Sigmoid colon (tissue), 7 donors: ENCODE results near the gene UBE2L6. TPM values are rescaled to one million over a fixed set of nuclear protein-coding genes. Genes with fewer than 3 reads are reported as not detected.

Experiments used
- DNase-seq: peaks from one replicate; pipeline ENCODE4 v3.0.0-alpha.2; 2019
- H3K27ac ChIP-seq, 4 donors: fragments of 200-600 bp; sonication (generic); one replicate each; pipeline ENCODE4 v1.5.1; 2016 to 2019; ENCODE audit warnings: mild to moderate bottlenecking in 1 of 4
- H3K27me3 ChIP-seq, 3 donors: fragments of 200-600 bp; sonication (generic); one replicate each; pipeline ENCODE4 v1.5.1; 2019; ENCODE audit warnings: mild to moderate bottlenecking in 1 of 3
- H3K36me3 ChIP-seq, 4 donors: fragments of 200-600 bp; sonication (generic); one replicate each; pipeline ENCODE4 v1.5.1; 2016 to 2019
- H3K4me1 ChIP-seq, 4 donors: fragments of 200-600 bp; sonication (generic); one replicate each; pipeline ENCODE4 v1.5.1; 2017 to 2019
- H3K4me3 ChIP-seq, 4 donors: fragments of 200-600 bp; sonication (generic); one replicate each; pipeline ENCODE4 v1.5.1; 2017 to 2019; ENCODE audit warnings: mild to moderate bottlenecking in 2 of 4, moderate library complexity in 1 of 4
- H3K9me3 ChIP-seq, 4 donors: fragments of 200-600 bp in 3 of 4; sonication (generic) in 3 of 4; one replicate each; pipeline versions ENCODE4 v1.5.1 to v1.6.1; 2013 to 2019
- EP300 ChIP-seq, 4 donors: sonication (generic); formaldehyde crosslinking; IDR thresholded peaks; one replicate each; pipeline ENCODE4 v1.6.1; 2017; ENCODE audit warnings: antibody characterized with exemption in 4 of 4
- POLR2A ChIP-seq, 2 donors: fragments of 450-650 bp; IDR thresholded peaks; one replicate each; pipeline ENCODE4 v1.6.1; 2016; ENCODE audit warnings: antibody characterized with exemption in 2 of 2, mild to moderate bottlenecking in 2 of 2, moderate library complexity in 2 of 2
- POLR2AphosphoS5 ChIP-seq, 4 donors: sonication (generic); formaldehyde crosslinking; IDR thresholded peaks; one replicate each; pipeline ENCODE4 v1.6.1; 2017; ENCODE audit warnings: antibody characterized with exemption in 4 of 4
- WGBS, 2 donors: extraction: QIAGEN DNeasy Blood & Tissue Kit; methylation state at CpG; one replicate each; pipeline ENCODE4 v1.1.7; 2013; 5-methylcytosine and 5-hydroxymethylcytosine counted together
- intact Hi-C: fragments of 100-400 bp; cut with DNase I; formaldehyde crosslinking; loops from one replicate; pipeline ENCODE4 v1.15.1; 2023
- polyA plus RNA-seq, 3 donors: library from polyadenylated mRNA; stranded (reverse); fragments of 200-250 nt; gene quantifications; one replicate each; pipeline ENCODE4 v1.2.3, GENCODE V29; 2013
- small RNA-seq, 3 donors: library from RNA; depleted of rRNA; stranded (forward); fragments of <200 nt; gene quantifications; one replicate each; pipeline ENCODE3, GENCODE V24; 2016
- total RNA-seq, 4 donors: library from RNA; depleted of rRNA; stranded (reverse); fragments of >200 nt; gene quantifications; one replicate each; pipeline ENCODE4 v1.1.0, GENCODE V29; 2016
- TF ChIP-seq, protein P1 (sequence below), 4 experiments: fragments of 450-650 bp in 3 of 4; fragments of 200-600 bp in 1 of 4; IDR thresholded peaks; one replicate each; pipeline ENCODE4 v1.5.1; 2016 to 2019; ENCODE audit warnings: antibody characterized with exemption in 4 of 4, mild to moderate bottlenecking in 3 of 4, moderate library complexity in 2 of 4
- donor health status: healthy with polysubstance abuse.
- donor health status: Bipolar disorder and iron deficiency.
- donor health status: healthy.

Gene UBE2L6
- total and polyA plus RNA-seq, 7 donors: 26.5 to 106 (median 37.8) TPM

DNA sequence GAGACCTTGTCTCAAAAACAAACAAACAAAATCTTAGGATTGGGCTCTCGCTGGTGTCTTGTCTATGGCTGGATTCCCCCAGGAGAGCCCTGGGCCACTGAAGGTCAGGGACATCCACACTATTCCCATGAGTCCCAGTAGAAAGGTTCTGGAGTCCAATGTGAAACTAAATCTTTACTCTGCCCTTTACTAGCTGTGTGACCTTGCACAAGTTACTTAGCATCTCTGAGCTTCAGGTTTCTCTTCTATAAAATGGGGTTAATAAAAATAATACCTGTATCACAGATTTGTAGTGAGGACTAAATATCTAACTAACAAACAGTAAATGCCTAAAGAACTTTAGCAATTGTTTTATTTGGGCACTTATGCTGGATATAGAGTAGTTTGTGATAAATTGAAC, 61.0 kb downstream of the UBE2L6 start:
- no peak overlapping the region for H3K4me3 ChIP-seq
- H3K27ac ChIP-seq: no peak overlapping the region
- H3K4me1 ChIP-seq: no peaks in the 10 kb centered on the region
- no peaks in the 10 kb centered on the region for H3K27me3 ChIP-seq
- peaks cover 0 to 35% (median 0%) of the 10 kb centered on the region in 4 donors for H3K36me3 ChIP-seq
- WGBS, 2 donors: 88 to 92% methylated on average over 1 of the region's 1 CpG
- intact Hi-C loops: no loop called here
- no peak for TF ChIP-seq EP300 (IDR thresholded peaks at IDR 0.05)
- TF ChIP-seq POLR2AphosphoS5 (IDR thresholded peaks at IDR 0.05): no peak
- TF ChIP-seq, protein P1, sequence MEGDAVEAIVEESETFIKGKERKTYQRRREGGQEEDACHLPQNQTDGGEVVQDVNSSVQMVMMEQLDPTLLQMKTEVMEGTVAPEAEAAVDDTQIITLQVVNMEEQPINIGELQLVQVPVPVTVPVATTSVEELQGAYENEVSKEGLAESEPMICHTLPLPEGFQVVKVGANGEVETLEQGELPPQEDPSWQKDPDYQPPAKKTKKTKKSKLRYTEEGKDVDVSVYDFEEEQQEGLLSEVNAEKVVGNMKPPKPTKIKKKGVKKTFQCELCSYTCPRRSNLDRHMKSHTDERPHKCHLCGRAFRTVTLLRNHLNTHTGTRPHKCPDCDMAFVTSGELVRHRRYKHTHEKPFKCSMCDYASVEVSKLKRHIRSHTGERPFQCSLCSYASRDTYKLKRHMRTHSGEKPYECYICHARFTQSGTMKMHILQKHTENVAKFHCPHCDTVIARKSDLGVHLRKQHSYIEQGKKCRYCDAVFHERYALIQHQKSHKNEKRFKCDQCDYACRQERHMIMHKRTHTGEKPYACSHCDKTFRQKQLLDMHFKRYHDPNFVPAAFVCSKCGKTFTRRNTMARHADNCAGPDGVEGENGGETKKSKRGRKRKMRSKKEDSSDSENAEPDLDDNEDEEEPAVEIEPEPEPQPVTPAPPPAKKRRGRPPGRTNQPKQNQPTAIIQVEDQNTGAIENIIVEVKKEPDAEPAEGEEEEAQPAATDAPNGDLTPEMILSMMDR (IDR thresholded peaks at IDR 0.05): no peak
- no peak for TF ChIP-seq POLR2A (IDR thresholded peaks at IDR 0.05)
- H3K9me3 ChIP-seq: no peaks in the 10 kb centered on the region
- DNase-seq: no peak

DNA sequence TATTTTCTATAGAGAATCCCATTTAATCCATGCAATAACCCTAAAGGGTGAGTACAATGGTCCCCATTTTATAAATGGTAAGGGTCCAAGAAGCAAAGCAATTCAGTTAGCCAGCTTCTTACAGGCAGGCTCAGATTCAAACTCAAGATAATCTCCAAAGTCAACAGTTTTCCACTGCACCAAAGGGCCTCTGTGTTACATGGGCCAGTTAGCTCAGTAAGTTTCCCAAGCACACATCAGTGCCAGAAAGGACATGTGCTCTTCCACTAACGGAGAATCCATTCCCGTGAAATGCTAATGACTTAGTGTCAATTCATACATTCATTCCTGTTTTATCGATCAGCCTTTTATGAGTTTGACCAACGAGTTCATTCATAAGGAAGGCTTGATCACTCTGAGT, 63.0 kb downstream of the UBE2L6 start:
- intact Hi-C loops: no loop called here
- H3K36me3 ChIP-seq: peaks cover 0 to 43% (median 0%) of the 10 kb centered on the region in 4 donors
- WGBS, 2 donors: 83 to 93% methylated on average over 4 of the region's 4 CpGs
- TF ChIP-seq, protein P1 (IDR thresholded peaks at IDR 0.05): no peak
- no peak for TF ChIP-seq POLR2AphosphoS5 (IDR thresholded peaks at IDR 0.05)
- H3K27me3 ChIP-seq: no peaks in the 10 kb centered on the region
- peaks cover 0 to 11% (median 10%) of the 10 kb centered on the region in 4 donors for H3K4me1 ChIP-seq
- no peak overlapping the region for H3K27ac ChIP-seq
- DNase-seq: no peak
- H3K4me3 ChIP-seq: no peak overlapping the region
- no peaks in the 10 kb centered on the region for H3K9me3 ChIP-seq

DNA sequence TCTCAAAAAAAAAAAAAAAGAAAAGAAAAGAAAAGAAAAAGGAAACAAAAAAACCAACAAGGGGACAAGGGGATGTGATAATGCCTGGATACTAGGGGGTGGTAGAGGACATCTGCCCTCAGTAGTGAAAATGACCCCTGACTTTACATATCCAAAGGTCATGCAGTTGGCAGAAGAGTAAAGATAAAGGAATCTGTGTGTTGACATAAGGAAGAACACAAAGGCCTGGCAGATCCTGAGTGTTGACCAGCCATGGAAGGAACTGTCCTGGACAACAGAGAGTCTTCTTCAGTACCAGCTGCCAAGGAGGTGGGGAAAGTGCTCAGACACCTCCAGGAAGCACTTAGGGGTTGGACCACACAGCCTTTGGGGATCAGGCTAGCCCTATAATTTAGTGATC, 64.6 kb downstream of the UBE2L6 start:
- H3K9me3 ChIP-seq: no peaks in the 10 kb centered on the region
- DNase-seq: no peak
- H3K27ac ChIP-seq: no peak overlapping the region
- no peak overlapping the region for H3K4me3 ChIP-seq
- TF ChIP-seq POLR2AphosphoS5 (IDR thresholded peaks at IDR 0.05) (no peak), EP300 (IDR thresholded peaks at IDR 0.05) (no peak), POLR2A (IDR thresholded peaks at IDR 0.05) (no peak)
- H3K27me3 ChIP-seq: no peaks in the 10 kb centered on the region
- intact Hi-C loops: no loop called here
- H3K36me3 ChIP-seq: peaks cover 0 to 43% (median under 1%) of the 10 kb centered on the region in 4 donors
- H3K4me1 ChIP-seq: peaks cover 0 to 23% (median 19%) of the 10 kb centered on the region in 4 donors

DNA sequence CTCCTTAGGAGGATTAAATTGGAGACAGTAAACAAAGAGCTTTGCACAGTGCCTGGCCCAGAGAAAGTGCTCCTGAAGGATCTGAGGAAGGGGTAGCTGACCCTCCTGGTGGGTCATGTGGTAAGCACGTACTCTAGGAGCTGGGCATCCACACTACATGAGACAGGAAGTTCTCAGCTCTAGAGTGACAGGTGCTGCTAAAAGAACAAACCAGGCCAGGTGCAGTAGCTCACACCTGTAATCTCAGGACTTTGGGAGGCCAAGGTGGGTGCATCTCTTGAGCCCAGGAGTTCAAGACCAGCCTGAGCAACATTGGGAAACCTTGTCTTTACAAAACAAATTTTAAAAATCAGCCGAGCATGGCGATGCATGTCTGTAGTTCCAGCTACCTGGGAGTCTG, 65.1 kb downstream of the UBE2L6 start:
- TF ChIP-seq EP300 (IDR thresholded peaks at IDR 0.05): no peak
- TF ChIP-seq POLR2AphosphoS5 (IDR thresholded peaks at IDR 0.05): no peak
- TF ChIP-seq, protein P1 (IDR thresholded peaks at IDR 0.05): no peak
- no peak for TF ChIP-seq POLR2A (IDR thresholded peaks at IDR 0.05)
- Histone ChIP-seq H3K4me1 (peaks cover 0 to 23% (median 19%) of the 10 kb centered on the region in 4 donors), H3K36me3 (peaks cover 0 to 38% (median 1%) of the 10 kb centered on the region in 4 donors), H3K4me3 (no peak overlapping the region), H3K9me3 (no peaks in the 10 kb centered on the region), H3K27ac (no peak overlapping the region), H3K27me3 (no peaks in the 10 kb centered on the region)
- DNase-seq: no peak
- intact Hi-C loops: no loop called here
- WGBS, 2 donors: 96 to 97% methylated on average over 3 of the region's 3 CpGs

DNA sequence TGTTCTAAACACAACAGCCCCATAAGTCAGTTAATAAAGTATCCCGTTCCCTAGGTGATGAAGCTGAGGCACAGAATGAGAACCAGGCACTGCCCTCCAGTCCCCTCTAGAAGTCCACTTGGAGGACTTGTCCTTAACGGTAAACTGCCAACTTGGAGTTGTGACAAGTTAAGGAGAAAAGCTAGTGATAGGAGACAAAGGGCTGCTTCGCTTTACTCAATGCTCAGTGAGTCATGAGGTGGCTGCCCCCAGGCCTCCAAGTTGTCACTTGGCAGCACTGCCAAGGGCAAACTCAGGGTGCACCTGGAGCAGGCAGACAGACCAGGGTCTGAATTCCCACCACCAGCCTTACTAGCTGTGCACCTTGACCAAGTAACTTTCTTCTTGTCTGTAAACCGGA, 65.5 kb downstream of the UBE2L6 start:
- TF ChIP-seq, protein P1 (IDR thresholded peaks at IDR 0.05): no peak
- TF ChIP-seq POLR2AphosphoS5 (IDR thresholded peaks at IDR 0.05) (no peak), POLR2A (IDR thresholded peaks at IDR 0.05) (no peak), EP300 (IDR thresholded peaks at IDR 0.05) (no peak)
- Histone ChIP-seq H3K4me1 (peaks cover 0 to 23% (median 19%) of the 10 kb centered on the region in 4 donors), H3K27me3 (no peaks in the 10 kb centered on the region), H3K4me3 (no peak overlapping the region), H3K27ac (no peak overlapping the region), H3K9me3 (no peaks in the 10 kb centered on the region), H3K36me3 (peaks cover 0 to 34% (median 1%) of the 10 kb centered on the region in 4 donors)
- 90% methylated on average over 4 of the region's 4 CpGs for WGBS, 2 donors
- intact Hi-C loops: loop anchor here (2.0 kb wide), 2 partner anchors 13 to 27 kb away; partner anchors contain the start of gene SLC43A1
- no peak for DNase-seq

Small RNA genes within 50 kb of the gene (small RNA-seq; reads per million reads assigned to genes)
- 0 reads per million in 3 donors for gene RN7SL605P

Other genes with a start within 250 kb of the UBE2L6 start
- gene TNKS1BP1, start 242.7 kb downstream of the UBE2L6 start, total RNA-seq: 10 to 100 TPM; 26.4 to 51.2 (median 37.8) TPM
- 100 to 1,000 TPM in 1 of 3 donors, 10 to 100 TPM in 2; 43.8 to 133 (median 68.4) TPM for gene TNKS1BP1, start 242.7 kb downstream of the UBE2L6 start, polyA plus RNA-seq
- 10 to 100 TPM; 51.4 to 61.1 (median 56.5) TPM for gene SSRP1, start 231.8 kb downstream of the UBE2L6 start, total RNA-seq
- gene SSRP1, start 231.8 kb downstream of the UBE2L6 start, polyA plus RNA-seq: 10 to 100 TPM; 30.5 to 91.3 (median 39.6) TPM
- gene P2RX3, start 229.3 kb downstream of the UBE2L6 start, total RNA-seq: under 1 TPM in 1 of 4 donors, not detected in 3; 0.36 TPM
- gene P2RX3, start 229.3 kb downstream of the UBE2L6 start, polyA plus RNA-seq: under 1 TPM in 1 of 3 donors, not detected in 2; 0.07 TPM
- not detected for gene PRG3, start 186.5 kb downstream of the UBE2L6 start, total RNA-seq
- gene PRG3, start 186.5 kb downstream of the UBE2L6 start, polyA plus RNA-seq: not detected
- not detected for gene PRG2, start 177.0 kb downstream of the UBE2L6 start, total RNA-seq
- not detected for gene PRG2, start 177.0 kb downstream of the UBE2L6 start, polyA plus RNA-seq
- gene SLC43A3, start 140.6 kb downstream of the UBE2L6 start, total RNA-seq: 10 to 100 TPM; 25.2 to 43.9 (median 31.9) TPM
- gene SLC43A3, start 140.6 kb downstream of the UBE2L6 start, polyA plus RNA-seq: 10 to 100 TPM; 11.3 to 16.9 (median 12.6) TPM
- under 1 TPM in 2 of 4 donors, not detected in 2; 0.41 to 0.66 TPM for gene RTN4RL2, start 107.1 kb downstream of the UBE2L6 start, total RNA-seq
- under 1 TPM in 2 of 3 donors, not detected in 1; 0.60 to 0.63 TPM for gene RTN4RL2, start 107.1 kb downstream of the UBE2L6 start, polyA plus RNA-seq
- 10 to 100 TPM; 19.1 to 32.4 (median 27.4) TPM for gene SLC43A1, start 52.0 kb downstream of the UBE2L6 start, total RNA-seq
- gene SLC43A1, start 52.0 kb downstream of the UBE2L6 start, polyA plus RNA-seq: 10 to 100 TPM in 1 of 3 donors, 1 to 10 TPM in 1, under 1 TPM in 1; 0.92 to 14.3 (median 5.4) TPM
- 10 to 100 TPM; 22.4 to 59.7 (median 33.0) TPM for gene TIMM10, start 36.9 kb downstream of the UBE2L6 start, total RNA-seq
- 10 to 100 TPM; 48.0 to 62.9 (median 52.7) TPM for gene TIMM10, start 36.9 kb downstream of the UBE2L6 start, polyA plus RNA-seq
- gene SMTNL1, start 30.1 kb downstream of the UBE2L6 start, total RNA-seq: not detected
- gene SMTNL1, start 30.1 kb downstream of the UBE2L6 start, polyA plus RNA-seq: not detected
- gene SERPING1, start 30.0 kb upstream of the UBE2L6 start, total RNA-seq: 100 to 1,000 TPM; 214 to 397 (median 295) TPM
- 100 to 1,000 TPM in 1 of 3 donors, 10 to 100 TPM in 2; 24.5 to 147 (median 49.9) TPM for gene SERPING1, start 30.0 kb upstream of the UBE2L6 start, polyA plus RNA-seq
- 1 to 10 TPM; 1.5 to 4.4 (median 2.8) TPM for gene YPEL4, start 82.2 kb upstream of the UBE2L6 start, total RNA-seq
- 1 to 10 TPM; 1.2 to 3.0 (median 1.4) TPM for gene YPEL4, start 82.2 kb upstream of the UBE2L6 start, polyA plus RNA-seq
- gene CLP1, start 90.1 kb upstream of the UBE2L6 start, total RNA-seq: 10 to 100 TPM in 3 of 4 donors, 1 to 10 TPM in 1; 3.9 to 23.2 (median 13.7) TPM
- 10 to 100 TPM; 12.4 to 16.0 (median 13.2) TPM for gene CLP1, start 90.1 kb upstream of the UBE2L6 start, polyA plus RNA-seq
- 10 to 100 TPM; 25.3 to 34.3 (median 28.1) TPM for gene ZDHHC5, start 100.4 kb upstream of the UBE2L6 start, total RNA-seq
- gene ZDHHC5, start 100.4 kb upstream of the UBE2L6 start, polyA plus RNA-seq: 10 to 100 TPM; 13.6 to 42.5 (median 13.8) TPM
- gene MED19, start 144.5 kb upstream of the UBE2L6 start, total RNA-seq: 10 to 100 TPM in 3 of 4 donors, 1 to 10 TPM in 1; 8.3 to 14.9 (median 12.8) TPM
- gene MED19, start 144.5 kb upstream of the UBE2L6 start, polyA plus RNA-seq: 10 to 100 TPM; 14.4 to 18.5 (median 16.3) TPM
- gene TMX2, start 144.9 kb upstream of the UBE2L6 start, total RNA-seq: 10 to 100 TPM; 29.1 to 47.8 (median 40.7) TPM
- gene TMX2, start 144.9 kb upstream of the UBE2L6 start, polyA plus RNA-seq: 100 to 1,000 TPM in 1 of 3 donors, 10 to 100 TPM in 2; 25.2 to 136 (median 26.8) TPM
- 100 to 1,000 TPM; 130 to 188 (median 132) TPM for gene SELENOH, start 173.8 kb upstream of the UBE2L6 start, total RNA-seq
- gene SELENOH, start 173.8 kb upstream of the UBE2L6 start, polyA plus RNA-seq: 100 to 1,000 TPM; 149 to 180 (median 156) TPM
- gene BTBD18, start 184.1 kb upstream of the UBE2L6 start, total RNA-seq: not detected
- under 1 TPM in 1 of 3 donors, not detected in 2; 0.03 TPM for gene BTBD18, start 184.1 kb upstream of the UBE2L6 start, polyA plus RNA-seq
- 100 to 1,000 TPM in 1 of 4 donors, 10 to 100 TPM in 3; 66.0 to 102 (median 86.9) TPM for gene CTNND1, start 194.1 kb upstream of the UBE2L6 start, total RNA-seq
- gene CTNND1, start 194.1 kb upstream of the UBE2L6 start, polyA plus RNA-seq: 100 to 1,000 TPM in 1 of 3 donors, 10 to 100 TPM in 2; 84.7 to 132 (median 99.9) TPM